ENCODE data around the gene BUB3.

The BUB3 gene

DNA sequence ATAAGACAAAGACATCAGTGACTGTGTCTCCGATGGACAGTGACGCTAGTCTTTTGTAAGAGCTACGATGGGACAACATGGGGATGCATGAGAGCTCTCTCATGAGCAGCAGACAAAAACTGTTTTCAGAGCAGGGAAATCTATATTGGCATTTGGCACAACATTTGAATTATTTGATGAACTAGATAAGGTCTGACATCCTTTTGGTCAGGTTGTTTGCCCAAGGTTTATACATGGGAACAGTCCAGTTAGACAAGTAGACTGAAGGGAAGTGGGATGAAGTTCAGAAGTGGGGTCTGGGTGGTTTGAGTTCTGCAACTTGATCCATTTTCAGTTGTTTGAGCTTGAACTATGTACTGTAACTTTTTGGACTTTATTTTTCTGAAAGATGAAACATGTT, 50.8 kb downstream of the BUB3 start:
- no peak for DNase-seq

GRCh38 chr10:123212063-123212462, 57.9 kb downstream of the BUB3 start:
- no peak for DNase-seq

DNA sequence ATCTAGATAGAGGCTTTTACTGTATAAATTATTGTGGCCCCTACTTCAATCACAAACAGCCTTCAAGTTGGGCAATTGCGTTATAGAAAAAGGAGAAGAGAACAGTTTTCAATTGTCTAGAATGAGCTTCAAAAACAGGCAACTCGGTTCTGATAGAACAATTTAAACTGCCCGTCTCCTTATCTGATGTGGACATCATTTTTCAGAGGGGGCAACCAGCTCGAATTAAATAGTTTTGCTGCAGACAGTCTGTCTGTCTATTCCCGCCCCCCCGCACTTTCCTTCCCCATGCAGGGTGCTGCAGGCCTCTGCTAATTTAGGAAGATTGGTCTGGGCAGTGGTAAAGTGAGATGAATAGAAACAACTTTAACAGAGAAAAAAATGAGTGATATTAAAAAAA, 58.4 kb downstream of the BUB3 start:
- DNase-seq: no peak

DNA sequence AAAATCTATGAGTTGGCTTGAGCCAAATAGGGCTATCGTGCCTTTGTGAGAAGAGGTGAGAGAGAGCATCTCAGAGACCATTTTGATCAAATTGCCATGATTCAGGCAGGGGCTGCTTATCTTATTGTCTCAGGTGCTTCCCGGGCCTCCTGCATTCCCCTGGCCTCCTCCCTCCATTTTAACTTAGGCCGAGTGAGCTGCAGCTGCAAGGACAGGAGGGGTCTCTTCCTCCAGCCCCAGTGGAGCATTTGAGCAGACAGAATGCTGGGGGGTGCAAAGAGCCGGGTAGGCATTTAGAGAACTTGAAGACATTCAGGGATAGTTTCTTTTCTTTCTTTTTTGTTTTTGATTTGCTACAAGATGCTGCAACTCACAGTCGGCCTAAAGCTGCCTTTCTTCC, 59.0 kb downstream of the BUB3 start:
- no peak for DNase-seq

Data from hematopoietic multipotent progenitor cell treated with erythropoietin and hydrocortisone succinate and interleukin-3 and kit ligand, for 6 days (in vitro differentiated cells).